ENCODE data around the gene TSPAN5. TPM values are rescaled to one million over a fixed set of nuclear protein-coding genes. Genes with fewer than 3 reads are reported as not detected.

Gene TSPAN5
- polyA plus RNA-seq, 1 of the 3 experiments (the other 2 are of a cell fraction): 38.6 TPM

- peaks cover 0 to 4% of the 10 kb centered on the region in 2 experiments; a peak in 1 of 4 replicates for H3K4me1 ChIP-seq (ENCODE audit: control insufficient read depth in 1 of 2, insufficient read depth in 2 of 2, low read depth in 1 of 2, low read length in 1 of 2)
- WGBS (ENCODE audit: low lambda C conversion rate): 98% methylated on average over 5 of the region's 10 CpGs
- H3K27me3 ChIP-seq (ENCODE audit: insufficient read depth): no peaks in the 10 kb centered on the region
- H3K79me2 ChIP-seq (ENCODE audit: insufficient read depth): no peaks in the 10 kb centered on the region
- no peak overlapping the region for H3K27ac ChIP-seq (ENCODE audit: low read depth in 2 of 2, low read length in 1 of 2)
- no peak overlapping the region for H3K4me3 ChIP-seq (ENCODE audit: low read depth in 2 of 2, low read length in 1 of 2)
- H4K20me1 ChIP-seq (ENCODE audit: insufficient read depth): no peaks in the 10 kb centered on the region
- H3F3A ChIP-seq (replicated peaks; ENCODE audit: insufficient read depth): peaks cover 7% of the 10 kb centered on the region
- ChIA-PET POLR2A (no interaction called here), CTCF (interaction anchor here (3.7 kb wide), 1 partner anchor 227 kb away, joined by 13 read pairs; no protein-coding TSS in a partner anchor)
- H3K9me3 ChIP-seq: no peaks in the 10 kb centered on the region; the same call in 1 of the 2 replicates
- no peaks in the 10 kb centered on the region for H3K36me3 ChIP-seq (replicated peaks in 1 of 2; ENCODE audit: control insufficient read depth in 1 of 2, insufficient read depth in 2 of 2, low read length in 1 of 2)
- H2AFZ ChIP-seq (ENCODE audit: low read depth): no peak overlapping the region
- no peaks in the 10 kb centered on the region for H3K9me2 ChIP-seq
- TF ChIP-seq SMC3 (IDR thresholded peaks at IDR 0.05; ENCODE audit: low read depth, low read length) (no peak), FOXM1 (IDR thresholded peaks at IDR 0.05; ENCODE audit: low read depth) (no peak), MEF2A (IDR thresholded peaks at IDR 0.05; ENCODE audit: borderline replicate concordance, low read depth) (no peak), YY1 (IDR thresholded peaks at IDR 0.05; ENCODE audit: low read depth) (no peak), RXRA (IDR thresholded peaks at IDR 0.05; ENCODE audit: borderline replicate concordance, low read depth) (no peak), FOSL2 (IDR thresholded peaks at IDR 0.05; ENCODE audit: borderline replicate concordance, low read depth) (no peak), EZH2phosphoT487 (IDR thresholded peaks at IDR 0.05; ENCODE audit: borderline replicate concordance, low read depth) (no peak), RAD21 (IDR thresholded peaks at IDR 0.05; ENCODE audit: low read length) (no peak), GATA2 (CRISPR knock-in tag; IDR thresholded peaks at IDR 0.05) (no peak)
- TF ChIP-seq, protein P1, sequence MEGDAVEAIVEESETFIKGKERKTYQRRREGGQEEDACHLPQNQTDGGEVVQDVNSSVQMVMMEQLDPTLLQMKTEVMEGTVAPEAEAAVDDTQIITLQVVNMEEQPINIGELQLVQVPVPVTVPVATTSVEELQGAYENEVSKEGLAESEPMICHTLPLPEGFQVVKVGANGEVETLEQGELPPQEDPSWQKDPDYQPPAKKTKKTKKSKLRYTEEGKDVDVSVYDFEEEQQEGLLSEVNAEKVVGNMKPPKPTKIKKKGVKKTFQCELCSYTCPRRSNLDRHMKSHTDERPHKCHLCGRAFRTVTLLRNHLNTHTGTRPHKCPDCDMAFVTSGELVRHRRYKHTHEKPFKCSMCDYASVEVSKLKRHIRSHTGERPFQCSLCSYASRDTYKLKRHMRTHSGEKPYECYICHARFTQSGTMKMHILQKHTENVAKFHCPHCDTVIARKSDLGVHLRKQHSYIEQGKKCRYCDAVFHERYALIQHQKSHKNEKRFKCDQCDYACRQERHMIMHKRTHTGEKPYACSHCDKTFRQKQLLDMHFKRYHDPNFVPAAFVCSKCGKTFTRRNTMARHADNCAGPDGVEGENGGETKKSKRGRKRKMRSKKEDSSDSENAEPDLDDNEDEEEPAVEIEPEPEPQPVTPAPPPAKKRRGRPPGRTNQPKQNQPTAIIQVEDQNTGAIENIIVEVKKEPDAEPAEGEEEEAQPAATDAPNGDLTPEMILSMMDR (IDR thresholded peaks at IDR 0.05): no peak
- H3K9ac ChIP-seq: no peak overlapping the region
- no peak overlapping the region for H3K4me2 ChIP-seq
- no peak for DNase-seq
These were observed 35.7 kb upstream of the TSPAN5 start for GRCh38 chr4:98694076-98694475.

GRCh38 chr4:98692411-98692810 lies 34.0 kb upstream of the TSPAN5 start:
- CTCF ChIA-PET: interaction anchor here (0.6 to 3.7 kb wide), 7 partner anchors 17 to 364 kb away, joined by 3 to 13 read pairs (median 4); no protein-coding TSS in a partner anchor

More at GRCh38 chr4:98692411-98692810, 34.0 kb upstream of the TSPAN5 start:
- Histone ChIP-seq H4K20me1 (ENCODE audit: insufficient read depth) (no peaks in the 10 kb centered on the region), H3K9me3 (no peaks in the 10 kb centered on the region; the same call in 1 of the 2 replicates), H3K4me2 (no peak overlapping the region), H3K27me3 (ENCODE audit: insufficient read depth) (no peaks in the 10 kb centered on the region), H3K9me2 (no peaks in the 10 kb centered on the region), H3K27ac (ENCODE audit: low read depth in 2 of 2, low read length in 1 of 2) (no peak overlapping the region), H2AFZ (ENCODE audit: low read depth) (no peak overlapping the region), H3K4me3 (ENCODE audit: low read depth in 2 of 2, low read length in 1 of 2) (no peak overlapping the region), H3F3A (replicated peaks; ENCODE audit: insufficient read depth) (peaks cover 22% of the 10 kb centered on the region), H3K79me2 (ENCODE audit: insufficient read depth) (no peaks in the 10 kb centered on the region), H3K4me1 (ENCODE audit: control insufficient read depth in 1 of 2, insufficient read depth in 2 of 2, low read depth in 1 of 2, low read length in 1 of 2) (peaks cover 4 to 7% of the 10 kb centered on the region in 2 experiments; a peak in 2 of 4 replicates), H3K9ac (no peak overlapping the region), H3K36me3 (replicated peaks in 1 of 2; ENCODE audit: control insufficient read depth in 1 of 2, insufficient read depth in 2 of 2, low read length in 1 of 2) (no peaks in the 10 kb centered on the region)
- TF ChIP-seq MAX (IDR thresholded peaks at IDR 0.05; ENCODE audit: low read depth): no peak
- no peak for TF ChIP-seq FOXM1 (IDR thresholded peaks at IDR 0.05; ENCODE audit: low read depth)
- TF ChIP-seq FOXJ3 (CRISPR knock-in tag; IDR thresholded peaks at IDR 0.05): no peak
- TF ChIP-seq, protein P2, sequence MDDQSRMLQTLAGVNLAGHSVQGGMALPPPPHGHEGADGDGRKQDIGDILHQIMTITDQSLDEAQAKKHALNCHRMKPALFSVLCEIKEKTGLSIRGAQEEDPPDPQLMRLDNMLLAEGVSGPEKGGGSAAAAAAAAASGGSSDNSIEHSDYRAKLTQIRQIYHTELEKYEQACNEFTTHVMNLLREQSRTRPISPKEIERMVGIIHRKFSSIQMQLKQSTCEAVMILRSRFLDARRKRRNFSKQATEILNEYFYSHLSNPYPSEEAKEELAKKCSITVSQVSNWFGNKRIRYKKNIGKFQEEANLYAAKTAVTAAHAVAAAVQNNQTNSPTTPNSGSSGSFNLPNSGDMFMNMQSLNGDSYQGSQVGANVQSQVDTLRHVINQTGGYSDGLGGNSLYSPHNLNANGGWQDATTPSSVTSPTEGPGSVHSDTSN (IDR thresholded peaks at IDR 0.05): no peak
- POLR2A ChIA-PET: no interaction called here
- 81% methylated on average over 7 of the region's 7 CpGs for WGBS (ENCODE audit: low lambda C conversion rate)
- DNase-seq: no peak

All from SK-N-SH (cell line).